HG03060 (cell line): ENCODE measurements around the gene TM4SF18.
"Not testable (repeated sequence)": the region's sequence is repeated elsewhere in the genome, so short reads cannot be mapped to it uniquely, and the experiment has no call there.

Experiments used
- ATAC-seq: cut with Tn5 transposase; IDR thresholded peaks from one replicate; pipeline ENCODE4 v1.9.1; 2021; ENCODE audit warnings: low read depth, moderate number of reproducible peaks; ENCODE audit not compliant: unreplicated experiment

The TM4SF18 gene

GRCh38 chr3:149368674-149369497, 35.5 kb upstream of the TM4SF18 start:
- no peak for ATAC-seq

GRCh38 chr3:149368201-149368673, 34.8 kb upstream of the TM4SF18 start:
- no peak for ATAC-seq

- ATAC-seq = no peak
These were observed 33.8 kb upstream of the TM4SF18 start for GRCh38 chr3:149366941-149367840.

- no peak for ATAC-seq
These were observed 32.6 kb upstream of the TM4SF18 start for GRCh38 chr3:149366031-149366430.

- ATAC-seq = no peak
These were observed 31.2 kb upstream of the TM4SF18 start for GRCh38 chr3:149364624-149365023.

- ATAC-seq = no peak
These were observed 29.6 kb upstream of the TM4SF18 start for GRCh38 chr3:149363053-149363452.

- ATAC-seq = no peak
These were observed 28.9 kb upstream of the TM4SF18 start for GRCh38 chr3:149362366-149362765.

- no peak for ATAC-seq
These were observed 23.2 kb upstream of the TM4SF18 start for GRCh38 chr3:149356630-149357029.

- ATAC-seq = no peak
These were observed 22.7 kb upstream of the TM4SF18 start for GRCh38 chr3:149356044-149356592.

- ATAC-seq = no peak
These were observed 20.2 kb upstream of the TM4SF18 start for GRCh38 chr3:149353581-149354184.

GRCh38 chr3:149352556-149352955, 19.1 kb upstream of the TM4SF18 start:
- no peak for ATAC-seq

- ATAC-seq = no peak
These were observed 10.5 kb upstream of the TM4SF18 start for GRCh38 chr3:149343951-149344350.

- no peak for ATAC-seq
These were observed 9.3 kb upstream of the TM4SF18 start for GRCh38 chr3:149342413-149343380.

- ATAC-seq = no peak
These were observed 7.0 kb upstream of the TM4SF18 start for GRCh38 chr3:149340310-149340933.

GRCh38 chr3:149339931-149340309, 6.5 kb upstream of the TM4SF18 start:
- ATAC-seq = no peak

GRCh38 chr3:149337486-149337885, 4.0 kb upstream of the TM4SF18 start:
- not testable (repeated sequence) for ATAC-seq

- no peak for ATAC-seq
These were observed 3.5 kb upstream of the TM4SF18 start for GRCh38 chr3:149336925-149337324.

- no peak for ATAC-seq
These were observed 665 bp downstream of the TM4SF18 start for GRCh38 chr3:149332771-149333170.

GRCh38 chr3:149332227-149332765, 1.1 kb downstream of the TM4SF18 start:
- no peak for ATAC-seq
